MCF 10A (cell line): ENCODE measurements around the gene SSNA1. TPM values are rescaled to one million over a fixed set of nuclear protein-coding genes. Genes with fewer than 3 reads are reported as not detected.

Experiments
- BruUV-seq: library from RNA; stranded (reverse); fragments of 400-500 nt; replicated peaks from 2 replicates; lab custom pipeline; 2021; lab: Mats Ljungman, UMichigan
- CTCF ChIA-PET: fragments of 300-600 bp; sonication (Branson Sonifier 250); formaldehyde crosslinking; extraction: SDS; loops from one replicate; lab custom pipeline; 2021; ENCODE audit warnings: antibody characterized with exemption, inconsistent platforms; lab: Yijun Ruan, JAX
- POLR2A ChIA-PET: fragments of 300-600, 350-650 bp; sonication (Branson Sonifier 250); formaldehyde crosslinking; extraction: SDS; loops from one replicate; lab custom pipeline; 2020; ENCODE audit warnings: antibody characterized with exemption, inconsistent platforms; lab: Yijun Ruan, JAX
- DNase-seq: peaks from one replicate; pipeline ENCODE4 v3.0.0-alpha.2; 2018; ENCODE audit not compliant: unreplicated experiment
- H3K27ac Mint-ChIP-seq: one replicate; pipeline ENCODE4 v1.8.0; 2022; ENCODE audit warnings: mild to moderate bottlenecking, low read depth, mixed read lengths; ENCODE audit not compliant: unreplicated experiment
- H3K27me3 Mint-ChIP-seq: one replicate; pipeline ENCODE4 v1.8.0; 2022; ENCODE audit warnings: mixed read lengths; ENCODE audit not compliant: insufficient read depth, unreplicated experiment
- H3K36me3 Mint-ChIP-seq: one replicate; pipeline ENCODE4 v1.8.0; 2022; ENCODE audit warnings: mild to moderate bottlenecking, moderate library complexity, mixed read lengths; ENCODE audit not compliant: insufficient read depth, unreplicated experiment
- H3K4me1 Mint-ChIP-seq: one replicate; pipeline ENCODE4 v1.8.0; 2022; ENCODE audit warnings: mixed read lengths; ENCODE audit not compliant: insufficient read depth, unreplicated experiment
- H3K4me3 Mint-ChIP-seq: one replicate; pipeline ENCODE4 v1.8.0; 2022; ENCODE audit warnings: mild to moderate bottlenecking, moderate library complexity, mixed read lengths; ENCODE audit not compliant: unreplicated experiment
- H3K9me3 Mint-ChIP-seq: one replicate; pipeline ENCODE4 v1.8.0; 2022; ENCODE audit warnings: mixed read lengths; ENCODE audit not compliant: unreplicated experiment
- intact Hi-C: fragments of 100-400 bp; cut with micrococcal nuclease; formaldehyde crosslinking; loops from 2 replicates; pipeline ENCODE4 v1.14.1; 2022
- total RNA-seq: library from RNA; stranded (reverse); gene quantifications from 2 replicates; pipeline ENCODE4 v1.2.3, GENCODE V29; 2022
- TF ChIP-seq, protein P1 (sequence below): fragments of 200-600 bp; IDR thresholded peaks from one replicate; pipeline ENCODE4 v1.8.0; 2022; ENCODE audit warnings: antibody characterized with exemption, mild to moderate bottlenecking; ENCODE audit not compliant: unreplicated experiment

The SSNA1 gene
- total RNA-seq, 1 experiment from 2014 or later: 81.4 TPM

DNA sequence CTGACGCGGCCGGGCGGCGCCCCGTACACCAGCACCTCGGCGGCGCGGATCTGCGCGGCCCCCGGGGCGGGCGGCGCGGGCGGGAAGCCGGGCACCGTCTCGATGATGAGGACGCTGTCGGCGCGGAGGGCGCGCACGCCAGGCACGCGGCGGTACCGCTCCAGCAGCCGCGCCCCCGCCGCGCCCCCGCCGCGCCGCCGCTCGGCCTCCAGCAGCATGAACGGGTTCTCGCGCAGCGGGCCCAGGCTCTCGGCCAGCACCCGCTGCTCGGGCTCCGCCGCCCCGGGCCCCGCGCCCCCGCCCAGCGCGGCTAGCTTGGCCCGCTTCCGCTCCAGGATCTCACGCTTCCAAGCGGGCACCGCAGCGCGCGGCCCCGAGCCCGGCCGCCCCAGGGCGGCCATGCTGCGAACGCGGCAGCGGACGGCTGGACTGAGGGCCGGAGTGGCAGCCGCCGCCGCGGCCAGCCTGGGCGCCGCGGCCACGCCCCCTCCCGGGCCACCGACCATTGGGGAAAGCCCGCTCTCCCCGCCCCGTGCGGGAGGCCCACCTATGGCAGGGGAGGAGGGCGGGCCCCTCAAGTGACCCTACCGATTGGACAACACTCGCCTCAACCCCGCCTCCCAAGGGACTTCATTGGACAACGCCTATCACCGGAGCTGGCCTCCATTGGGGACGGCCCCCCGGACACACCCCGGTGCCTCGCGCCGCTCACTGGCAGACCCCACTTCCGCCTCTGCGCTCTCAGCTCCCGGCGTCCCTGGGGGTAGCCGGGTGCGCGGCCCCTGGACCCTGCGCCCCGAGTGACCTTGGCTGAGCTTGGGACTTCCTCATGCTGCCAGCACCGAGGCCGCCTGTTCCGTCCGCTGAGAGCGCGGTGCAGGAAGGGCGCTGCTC is 12.1 kb downstream of the SSNA1 start, which contains the start of gene TPRN:
Gene TPRN, minus strand, starts transcription at position 431 of the 894 bp plus-strand sequence. Its CDS starts 30 bp downstream, at position 401.
- CTCF ChIA-PET: interaction anchor here (0.6 to 1.0 kb wide), 4 partner anchors 10 to 154 kb away, joined by 3 to 4 read pairs (median 4); no protein-coding TSS in a partner anchor
- no peaks in the 10 kb centered on the region for H3K9me3 Mint-ChIP-seq

DNA sequence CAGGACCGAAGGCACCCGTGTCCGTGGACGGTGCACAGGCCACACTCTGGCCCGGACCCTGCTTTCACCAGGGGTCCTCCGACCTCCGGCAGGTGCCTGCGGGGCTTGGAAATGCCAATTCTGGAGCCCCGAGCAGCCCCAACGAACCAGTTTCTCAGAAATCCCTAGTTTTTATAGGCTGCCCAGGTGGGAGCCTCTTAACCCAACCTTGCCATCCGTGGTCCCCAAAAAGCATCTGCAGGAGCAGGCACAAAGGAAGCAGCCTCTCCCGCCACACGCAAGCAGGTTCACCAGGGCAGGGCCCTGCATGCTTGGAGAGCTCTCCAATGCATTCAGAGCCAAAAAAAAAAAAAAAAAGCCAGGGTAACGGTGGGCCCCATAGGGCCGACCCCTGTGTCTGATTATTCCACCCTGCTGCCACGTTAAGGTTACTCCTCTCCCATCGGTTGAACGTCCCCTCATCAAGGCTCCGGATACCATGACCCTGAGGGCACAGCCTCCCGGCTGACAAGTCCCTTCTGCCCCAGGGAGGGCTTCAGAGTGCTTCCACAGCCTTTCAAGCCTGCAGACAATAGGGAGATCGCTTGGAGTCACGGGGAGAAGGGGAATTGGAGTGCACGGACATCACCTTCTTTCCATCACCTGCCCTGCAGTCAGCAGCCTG is 12.9 kb downstream of the SSNA1 start:
- POLR2A ChIA-PET: interaction anchor here (0.5 to 5.3 kb wide), 16 partner anchors 9 to 115 kb away, joined by 3 to 73 read pairs (median 4); partner anchors contain the start of genes ANAPC2, CYSRT1, MAN1B1 and NELFB
- Mint-ChIP-seq H3K9me3 (no peaks in the 10 kb centered on the region), H3K27me3 (no peaks in the 10 kb centered on the region), H3K36me3 (peaks cover 8% of the 10 kb centered on the region), H3K4me3 (peak overlapping the region; percentile 73), H3K27ac (no peak overlapping the region), H3K4me1 (peaks cover 11% of the 10 kb centered on the region)
- no TSS peak for BruUV-seq
- DNase-seq: no peak
- TF ChIP-seq, protein P1, sequence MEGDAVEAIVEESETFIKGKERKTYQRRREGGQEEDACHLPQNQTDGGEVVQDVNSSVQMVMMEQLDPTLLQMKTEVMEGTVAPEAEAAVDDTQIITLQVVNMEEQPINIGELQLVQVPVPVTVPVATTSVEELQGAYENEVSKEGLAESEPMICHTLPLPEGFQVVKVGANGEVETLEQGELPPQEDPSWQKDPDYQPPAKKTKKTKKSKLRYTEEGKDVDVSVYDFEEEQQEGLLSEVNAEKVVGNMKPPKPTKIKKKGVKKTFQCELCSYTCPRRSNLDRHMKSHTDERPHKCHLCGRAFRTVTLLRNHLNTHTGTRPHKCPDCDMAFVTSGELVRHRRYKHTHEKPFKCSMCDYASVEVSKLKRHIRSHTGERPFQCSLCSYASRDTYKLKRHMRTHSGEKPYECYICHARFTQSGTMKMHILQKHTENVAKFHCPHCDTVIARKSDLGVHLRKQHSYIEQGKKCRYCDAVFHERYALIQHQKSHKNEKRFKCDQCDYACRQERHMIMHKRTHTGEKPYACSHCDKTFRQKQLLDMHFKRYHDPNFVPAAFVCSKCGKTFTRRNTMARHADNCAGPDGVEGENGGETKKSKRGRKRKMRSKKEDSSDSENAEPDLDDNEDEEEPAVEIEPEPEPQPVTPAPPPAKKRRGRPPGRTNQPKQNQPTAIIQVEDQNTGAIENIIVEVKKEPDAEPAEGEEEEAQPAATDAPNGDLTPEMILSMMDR: no peak
- CTCF ChIA-PET: interaction anchor here (0.7 to 1.0 kb wide), 4 partner anchors 11 to 74 kb away, joined by 3 to 4 read pairs (median 3); no protein-coding TSS in a partner anchor
- intact Hi-C loops: no loop called here

More for the DNA sequence above, 12.1 kb downstream of the SSNA1 start, which contains the start of gene TPRN:
- Mint-ChIP-seq H3K4me3 (peak within 1 kb of the TSS; percentile 76), H3K27me3 (no peaks in the 10 kb centered on the region), H3K27ac (no peak within 1 kb of the TSS), H3K4me1 (peaks cover 12% of the 10 kb centered on the region), H3K36me3 (peaks cover 8% of the 10 kb centered on the region)
- TF ChIP-seq, protein P1: no peak
- peak; percentile 100 for DNase-seq
- POLR2A ChIA-PET: interaction anchor here (0.5 to 5.3 kb wide), 17 partner anchors 8 to 174 kb away, joined by 3 to 73 read pairs (median 4); partner anchors contain the start of genes ANAPC2, CYSRT1, MAN1B1 and NELFB
- intact Hi-C loops: no loop called here
- no TSS peak for BruUV-seq

DNA sequence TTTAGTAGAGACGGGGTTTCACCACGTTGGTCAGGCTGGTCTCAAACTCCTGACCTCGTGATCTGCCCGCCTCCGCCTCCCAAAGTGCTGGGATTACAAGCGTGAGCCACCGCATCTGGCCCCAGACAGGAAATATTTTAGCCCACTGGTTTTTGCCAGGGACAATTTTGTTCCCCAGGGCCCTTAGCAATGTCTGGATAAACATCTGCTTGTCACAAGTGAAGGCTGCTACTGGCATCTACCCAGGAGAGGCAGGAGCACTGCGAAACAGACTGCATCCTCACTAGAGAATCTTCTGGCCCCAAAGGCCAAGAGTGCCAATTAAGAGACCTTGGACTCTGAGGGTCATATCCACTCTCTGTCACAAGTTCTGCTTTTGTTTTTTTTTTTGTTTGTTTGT is 14.5 kb downstream of the SSNA1 start:
- no peaks in the 10 kb centered on the region for H3K9me3 Mint-ChIP-seq
- TF ChIP-seq, protein P1: no peak
- H3K4me3 Mint-ChIP-seq: no peak overlapping the region
- intact Hi-C loops: no loop called here
- no peak overlapping the region for H3K27ac Mint-ChIP-seq
- CTCF ChIA-PET: interaction anchor here (0.6 to 1.0 kb wide), 3 partner anchors 13 to 33 kb away, joined by 3 to 5 read pairs (median 4); no protein-coding TSS in a partner anchor
- BruUV-seq: no TSS peak
- no peaks in the 10 kb centered on the region for H3K27me3 Mint-ChIP-seq
- H3K4me1 Mint-ChIP-seq: peaks cover 25% of the 10 kb centered on the region
- POLR2A ChIA-PET: interaction anchor here (3.0 to 5.3 kb wide), 2 partner anchors 14 to 22 kb away, joined by 40 to 73 read pairs; partner anchors contain the start of genes ANAPC2, CYSRT1, RNF208 and RNF224
- no peak for DNase-seq
- H3K36me3 Mint-ChIP-seq: peaks cover 25% of the 10 kb centered on the region
